Tibial nerve (tissue), 4 donors: ENCODE measurements around the gene CFAP57. TPM values are rescaled to one million over a fixed set of nuclear protein-coding genes. Genes with fewer than 3 reads are reported as not detected.

Source experiments
- DNase-seq, 2 donors: peaks; one replicate each; pipeline ENCODE4 v3.0.0-alpha.2; 2019; ENCODE audit warnings: low spot score in 2 of 2
- H3K27ac ChIP-seq, 4 donors: fragments of 200-600 bp; sonication (generic) in 3 of 4; one replicate each; pipeline ENCODE4 v1.5.1; 2017 to 2019; ENCODE audit warnings: mild to moderate bottlenecking in 1 of 4
- H3K27me3 ChIP-seq, 2 donors: fragments of 200-600 bp; sonication (generic) in 1 of 2; one replicate each; pipeline versions ENCODE4 v1.5.1 to v1.6.0; 2017 to 2019
- H3K36me3 ChIP-seq, 3 donors: fragments of 200-600 bp; sonication (generic); one replicate each; pipeline ENCODE4 v1.5.1; 2018 to 2019
- H3K4me1 ChIP-seq, 4 donors: fragments of 200-600 bp; sonication (generic) in 3 of 4; one replicate each; pipeline ENCODE4 v1.5.1; 2017 to 2019
- H3K4me3 ChIP-seq, 4 donors: fragments of 200-600 bp; sonication (generic) in 3 of 4; one replicate each; pipeline ENCODE4 v1.5.1; 2017 to 2019; ENCODE audit warnings: mild to moderate bottlenecking in 1 of 4, moderate library complexity in 1 of 4
- H3K9me3 ChIP-seq, 4 donors: fragments of 200-600 bp; sonication (generic) in 3 of 4; one replicate each; pipeline ENCODE4 v1.5.1; 2017 to 2019
- CTCF ChIP-seq, 5 experiments: fragments of 200-600 bp in 3 of 5; fragments of 450-650 bp in 2 of 5; sonication (generic) in 3 of 5; IDR thresholded peaks; one replicate each; pipeline ENCODE4 v1.5.1; 2016 to 2019; ENCODE audit warnings: antibody characterized with exemption in 5 of 5, mild to moderate bottlenecking in 3 of 5, moderate library complexity in 2 of 5
- EP300 ChIP-seq, 2 donors: sonication (generic); formaldehyde crosslinking; IDR thresholded peaks; one replicate each; pipeline ENCODE4 v1.6.1; 2017; ENCODE audit warnings: antibody characterized with exemption in 2 of 2, mild to moderate bottlenecking in 1 of 2
- POLR2A ChIP-seq, 2 donors: fragments of 450-650 bp; IDR thresholded peaks; one replicate each; pipeline ENCODE4 v1.6.1; 2017; ENCODE audit warnings: antibody characterized with exemption in 2 of 2, mild to moderate bottlenecking in 2 of 2, moderate library complexity in 2 of 2
- WGBS, 2 donors: methylation state at CpG; one replicate each; pipeline ENCODE4 v1.1.5; 2018; 5-methylcytosine and 5-hydroxymethylcytosine counted together
- total RNA-seq, 4 donors: library from RNA; depleted of rRNA; stranded (reverse); fragments of >200 nt; gene quantifications; one replicate each; pipeline ENCODE4 v1.1.0, GENCODE V29; 2016

CFAP57 gene
- total RNA-seq, 4 donors from 2014 or later: 0.21 to 0.30 (median 0.22) TPM; not detected in 1

GRCh38 chr1:43232482-43232881 is 60.4 kb downstream of the CFAP57 start:
- DNase-seq: no peak
- no peak overlapping the region for H3K4me3 ChIP-seq

GRCh38 chr1:43233631-43234030 is 61.5 kb downstream of the CFAP57 start:
- 88 to 91% methylated on average over 5 of the region's 5 CpGs for WGBS, 2 donors
- no peak for DNase-seq
- peaks cover 0 to 37% (median 0%) of the 10 kb centered on the region in 4 donors for H3K4me1 ChIP-seq
- no peaks in the 10 kb centered on the region for H3K27me3 ChIP-seq
- H3K4me3 ChIP-seq: no peak overlapping the region
- no peak for TF ChIP-seq POLR2A (IDR thresholded peaks at IDR 0.05)
- no peak for TF ChIP-seq EP300 (IDR thresholded peaks at IDR 0.05)
- TF ChIP-seq CTCF (IDR thresholded peaks at IDR 0.05): no peak
- no peaks in the 10 kb centered on the region for H3K9me3 ChIP-seq
- H3K27ac ChIP-seq: no peak overlapping the region
- no peaks in the 10 kb centered on the region for H3K36me3 ChIP-seq

More at GRCh38 chr1:43232482-43232881, 60.4 kb downstream of the CFAP57 start:
- Histone ChIP-seq H3K27me3 (no peaks in the 10 kb centered on the region), H3K9me3 (no peaks in the 10 kb centered on the region), H3K4me1 (peaks cover 0 to 26% (median 0%) of the 10 kb centered on the region in 4 donors), H3K27ac (peak overlapping the region in 2 of 4 donors; percentile 40 to 54), H3K36me3 (no peaks in the 10 kb centered on the region)
- TF ChIP-seq EP300 (IDR thresholded peaks at IDR 0.05) (no peak), CTCF (IDR thresholded peaks at IDR 0.05) (no peak), POLR2A (IDR thresholded peaks at IDR 0.05) (no peak)
- WGBS, 2 donors: 81 to 91% methylated on average over 4 of the region's 4 CpGs

GRCh38 chr1:43234267-43234666 is 62.1 kb downstream of the CFAP57 start:
- H3K36me3 ChIP-seq: no peaks in the 10 kb centered on the region
- no peak for DNase-seq
- H3K27me3 ChIP-seq: no peaks in the 10 kb centered on the region
- WGBS, 2 donors: 93 to 95% methylated on average over 15 to 17 of the region's 17 CpGs
- H3K27ac ChIP-seq: no peak overlapping the region
- no peaks in the 10 kb centered on the region for H3K9me3 ChIP-seq
- peaks cover 0 to 39% (median 0%) of the 10 kb centered on the region in 4 donors for H3K4me1 ChIP-seq
- no peak for TF ChIP-seq POLR2A (IDR thresholded peaks at IDR 0.05)
- H3K4me3 ChIP-seq: no peak overlapping the region

GRCh38 chr1:43235040-43235439 is 62.9 kb downstream of the CFAP57 start:
- no peak overlapping the region for H3K27ac ChIP-seq

GRCh38 chr1:43235451-43236121 is 63.5 kb downstream of the CFAP57 start:
- 76% methylated on average over 9 of the region's 9 CpGs for WGBS, 2 donors
- Histone ChIP-seq H3K27ac (peak overlapping the region in 1 of 4 donors; percentile 16), H3K9me3 (no peaks in the 10 kb centered on the region), H3K27me3 (no peaks in the 10 kb centered on the region), H3K4me3 (no peak overlapping the region), H3K36me3 (no peaks in the 10 kb centered on the region), H3K4me1 (peaks cover 0 to 29% (median 0%) of the 10 kb centered on the region in 4 donors)
- TF ChIP-seq CTCF (IDR thresholded peaks at IDR 0.05) (no peak), EP300 (IDR thresholded peaks at IDR 0.05) (no peak), POLR2A (IDR thresholded peaks at IDR 0.05) (no peak)
- DNase-seq: no peak

More at GRCh38 chr1:43235040-43235439, 62.9 kb downstream of the CFAP57 start:
- TF ChIP-seq CTCF (IDR thresholded peaks at IDR 0.05) (no peak), POLR2A (IDR thresholded peaks at IDR 0.05) (no peak), EP300 (IDR thresholded peaks at IDR 0.05) (no peak)
- Histone ChIP-seq H3K36me3 (no peaks in the 10 kb centered on the region), H3K27me3 (no peaks in the 10 kb centered on the region), H3K4me3 (no peak overlapping the region), H3K4me1 (peaks cover 0 to 34% (median 0%) of the 10 kb centered on the region in 4 donors), H3K9me3 (no peaks in the 10 kb centered on the region)
- WGBS, 2 donors: 72 to 75% methylated on average over 8 of the region's 8 CpGs
- DNase-seq: no peak
